Measurements from ENCODE around the gene PRDM12.

PRDM12 gene

DNA sequence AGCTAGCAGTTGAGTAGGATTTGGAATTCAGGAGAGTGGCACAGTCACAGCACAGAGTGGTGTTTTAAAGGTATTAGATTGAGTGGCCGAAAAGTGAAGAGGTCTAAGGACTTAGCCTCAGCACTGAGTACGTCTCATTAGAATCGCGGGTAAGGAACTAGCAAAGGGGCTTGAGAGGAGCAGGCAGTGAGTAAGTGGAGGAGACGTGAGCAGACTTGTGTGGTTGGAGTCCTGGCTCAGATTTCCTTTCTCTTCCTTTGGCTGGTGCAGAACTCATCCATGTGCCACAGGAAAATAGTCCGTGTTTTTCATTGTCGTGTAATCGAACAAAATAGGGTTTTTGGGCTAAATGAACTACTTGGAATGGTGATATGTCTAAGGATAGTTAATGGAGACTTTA, 32.6 kb downstream of the PRDM12 start:
- peaks cover 82% of the 10 kb centered on the region for H3K79me2 ChIP-seq (ENCODE audit: control insufficient read depth, low read length)
- H3K27me3 ChIP-seq (ENCODE audit: control insufficient read depth, low read length), result no peaks in the 10 kb centered on the region
- H3F3A ChIP-seq (ENCODE audit: control insufficient read depth, insufficient read depth), result peaks cover 8% of the 10 kb centered on the region
- H4K20me1 ChIP-seq (ENCODE audit: control insufficient read depth, insufficient read depth, low read depth, low read length), result peaks cover 41% of the 10 kb centered on the region
- no peak overlapping the region for H3K4me3 ChIP-seq (ENCODE audit: low read length)
- H3K4me2 ChIP-seq (ENCODE audit: low read length), result no peak overlapping the region
- H3K4me1 ChIP-seq (ENCODE audit: control insufficient read depth, low read length), result peaks cover 32% of the 10 kb centered on the region
- no peaks in the 10 kb centered on the region for H3K9me2 ChIP-seq (replicated peaks; ENCODE audit: control insufficient read depth, low read length)
- TF ChIP-seq, protein P1, sequence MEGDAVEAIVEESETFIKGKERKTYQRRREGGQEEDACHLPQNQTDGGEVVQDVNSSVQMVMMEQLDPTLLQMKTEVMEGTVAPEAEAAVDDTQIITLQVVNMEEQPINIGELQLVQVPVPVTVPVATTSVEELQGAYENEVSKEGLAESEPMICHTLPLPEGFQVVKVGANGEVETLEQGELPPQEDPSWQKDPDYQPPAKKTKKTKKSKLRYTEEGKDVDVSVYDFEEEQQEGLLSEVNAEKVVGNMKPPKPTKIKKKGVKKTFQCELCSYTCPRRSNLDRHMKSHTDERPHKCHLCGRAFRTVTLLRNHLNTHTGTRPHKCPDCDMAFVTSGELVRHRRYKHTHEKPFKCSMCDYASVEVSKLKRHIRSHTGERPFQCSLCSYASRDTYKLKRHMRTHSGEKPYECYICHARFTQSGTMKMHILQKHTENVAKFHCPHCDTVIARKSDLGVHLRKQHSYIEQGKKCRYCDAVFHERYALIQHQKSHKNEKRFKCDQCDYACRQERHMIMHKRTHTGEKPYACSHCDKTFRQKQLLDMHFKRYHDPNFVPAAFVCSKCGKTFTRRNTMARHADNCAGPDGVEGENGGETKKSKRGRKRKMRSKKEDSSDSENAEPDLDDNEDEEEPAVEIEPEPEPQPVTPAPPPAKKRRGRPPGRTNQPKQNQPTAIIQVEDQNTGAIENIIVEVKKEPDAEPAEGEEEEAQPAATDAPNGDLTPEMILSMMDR (IDR thresholded peaks at IDR 0.05; ENCODE audit: low read depth, low read length, poor library complexity, severe bottlenecking), result no peak
- no peak for TF ChIP-seq EZH2phosphoT487 (IDR thresholded peaks at IDR 0.05; ENCODE audit: borderline replicate concordance, low read length)
- H3K27ac ChIP-seq (ENCODE audit: low read depth, low read length), result no peak overlapping the region
- peaks cover 74% of the 10 kb centered on the region for H3K36me3 ChIP-seq (ENCODE audit: control insufficient read depth, low read length)
- H3K9me3 ChIP-seq (ENCODE audit: control insufficient read depth, insufficient read depth, low read length), result peaks cover 6% of the 10 kb centered on the region; the same call in 1 of the 2 replicates

DNA sequence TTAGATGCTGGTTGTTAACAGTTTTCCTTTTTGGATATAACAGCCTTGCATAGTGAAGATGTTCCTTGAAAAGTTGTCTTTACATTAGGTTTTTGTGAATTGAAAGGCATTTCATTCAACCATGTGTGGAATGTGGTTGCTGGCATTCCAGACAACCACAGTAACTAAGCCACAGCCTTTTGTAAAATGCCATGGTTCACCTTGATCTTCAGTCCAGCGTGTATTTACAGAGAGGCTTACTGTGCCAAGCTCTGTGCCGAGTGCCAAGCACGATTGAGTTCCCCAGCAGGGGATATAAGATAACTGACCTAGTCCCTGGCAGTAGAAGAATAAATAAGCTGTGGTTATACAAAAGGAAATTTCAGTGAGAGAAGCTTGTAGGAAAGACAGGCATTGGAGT, 34.1 kb downstream of the PRDM12 start:
- TF ChIP-seq, protein P1 (IDR thresholded peaks at IDR 0.05; ENCODE audit: low read depth, low read length, poor library complexity, severe bottlenecking), result no peak
- TF ChIP-seq EZH2phosphoT487 (IDR thresholded peaks at IDR 0.05; ENCODE audit: borderline replicate concordance, low read length), result no peak
- Histone ChIP-seq H3K36me3 (ENCODE audit: control insufficient read depth, low read length) (peaks cover 89% of the 10 kb centered on the region), H3K4me2 (ENCODE audit: low read length) (no peak overlapping the region), H3K9me2 (replicated peaks; ENCODE audit: control insufficient read depth, low read length) (no peaks in the 10 kb centered on the region), H4K20me1 (ENCODE audit: control insufficient read depth, insufficient read depth, low read depth, low read length) (peaks cover 45% of the 10 kb centered on the region), H3K4me1 (ENCODE audit: control insufficient read depth, low read length) (peaks cover 26% of the 10 kb centered on the region), H3K27me3 (ENCODE audit: control insufficient read depth, low read length) (no peaks in the 10 kb centered on the region), H3K79me2 (ENCODE audit: control insufficient read depth, low read length) (peaks cover 89% of the 10 kb centered on the region), H3K27ac (ENCODE audit: low read depth, low read length) (no peak overlapping the region), H3K4me3 (ENCODE audit: low read length) (no peak overlapping the region), H3K9me3 (ENCODE audit: control insufficient read depth, insufficient read depth, low read length) (no peaks in the 10 kb centered on the region), H3F3A (ENCODE audit: control insufficient read depth, insufficient read depth) (peaks cover 11% of the 10 kb centered on the region)

DNA sequence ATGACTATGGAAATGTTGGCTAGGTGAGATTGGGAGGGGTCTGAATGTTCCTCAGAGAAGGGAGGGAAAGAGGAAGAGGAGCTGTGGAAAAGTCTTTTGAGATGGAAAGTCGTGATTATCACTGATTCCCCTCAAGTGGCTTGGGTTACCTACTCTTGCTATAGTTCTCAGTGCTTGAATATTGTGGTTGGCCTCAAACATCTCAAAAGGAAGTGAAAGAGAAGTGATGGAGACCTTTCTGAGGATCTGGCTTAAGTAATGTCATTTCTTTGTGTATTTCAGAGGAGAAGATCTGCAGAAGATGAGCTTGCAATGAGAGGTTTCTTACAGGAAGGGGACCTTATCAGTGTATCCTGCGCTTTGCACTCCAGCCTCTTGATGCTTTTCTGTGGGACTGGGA, 34.7 kb downstream of the PRDM12 start:
- Histone ChIP-seq H4K20me1 (ENCODE audit: control insufficient read depth, insufficient read depth, low read depth, low read length) (peaks cover 48% of the 10 kb centered on the region), H3K9me2 (replicated peaks; ENCODE audit: control insufficient read depth, low read length) (no peaks in the 10 kb centered on the region), H3K4me1 (ENCODE audit: control insufficient read depth, low read length) (peaks cover 26% of the 10 kb centered on the region), H3K9me3 (ENCODE audit: control insufficient read depth, insufficient read depth, low read length) (no peaks in the 10 kb centered on the region), H3K79me2 (ENCODE audit: control insufficient read depth, low read length) (peaks cover 85% of the 10 kb centered on the region), H3F3A (ENCODE audit: control insufficient read depth, insufficient read depth) (peaks cover 13% of the 10 kb centered on the region), H3K4me2 (ENCODE audit: low read length) (no peak overlapping the region), H3K4me3 (ENCODE audit: low read length) (no peak overlapping the region), H3K27me3 (ENCODE audit: control insufficient read depth, low read length) (no peaks in the 10 kb centered on the region), H3K36me3 (ENCODE audit: control insufficient read depth, low read length) (peaks cover 91% of the 10 kb centered on the region), H3K27ac (ENCODE audit: low read depth, low read length) (no peak overlapping the region)
- no peak for TF ChIP-seq EZH2phosphoT487 (IDR thresholded peaks at IDR 0.05; ENCODE audit: borderline replicate concordance, low read length)
- TF ChIP-seq, protein P1 (IDR thresholded peaks at IDR 0.05; ENCODE audit: low read depth, low read length, poor library complexity, severe bottlenecking), result no peak

All from DOHH2 (cell line).